Measurements from ENCODE around the gene HID1.
"Not testable (repeated sequence)": the region's sequence is repeated elsewhere in the genome, so short reads cannot be mapped to it uniquely, and the experiment has no call there.

GRCh38 chr17:74969501-74969900, 3.1 kb downstream of the HID1 start:
- not testable (repeated sequence) for TF ChIP-seq EZH2, CTCF (IDR thresholded peaks at IDR 0.05)
